ENCODE data around the gene TMCO6.
"Not testable (repeated sequence)": the region's sequence is repeated elsewhere in the genome, so short reads cannot be mapped to it uniquely, and the experiment has no call there.

TMCO6 gene

GRCh38 chr5:140631036-140631417 is 8.2 kb upstream of the TMCO6 start:
- no peak for DNase-seq

DNA sequence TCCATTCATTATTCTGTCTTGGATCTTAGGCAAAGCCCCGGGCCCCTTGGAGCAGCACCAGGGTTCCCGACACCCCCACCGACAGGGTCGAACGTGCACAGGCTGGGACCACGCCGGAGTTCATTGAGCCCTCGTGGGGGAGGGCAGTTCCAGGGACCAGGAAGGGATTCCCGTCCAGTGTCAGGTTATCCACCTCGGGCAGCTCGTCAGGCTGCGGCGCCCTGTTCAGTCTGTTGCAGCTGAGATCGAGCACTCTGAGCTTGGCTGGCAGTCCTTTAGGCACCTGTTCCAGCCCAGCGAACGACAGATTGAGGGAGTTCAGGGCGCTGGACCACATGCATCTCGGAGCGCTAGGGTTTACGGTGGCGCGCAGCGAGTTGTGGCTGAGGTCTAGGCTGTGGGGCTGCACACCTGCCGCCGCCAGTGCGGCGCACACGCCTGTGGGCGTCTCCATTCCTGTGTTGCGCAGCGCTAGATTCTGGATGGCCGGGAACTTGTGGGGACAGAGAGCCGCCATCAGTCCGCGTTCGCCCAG is 7.4 kb upstream of the TMCO6 start:
- DNase-seq, result peak in 3 of 5 experiments; percentile 9 to 37 (median 13)

DNA sequence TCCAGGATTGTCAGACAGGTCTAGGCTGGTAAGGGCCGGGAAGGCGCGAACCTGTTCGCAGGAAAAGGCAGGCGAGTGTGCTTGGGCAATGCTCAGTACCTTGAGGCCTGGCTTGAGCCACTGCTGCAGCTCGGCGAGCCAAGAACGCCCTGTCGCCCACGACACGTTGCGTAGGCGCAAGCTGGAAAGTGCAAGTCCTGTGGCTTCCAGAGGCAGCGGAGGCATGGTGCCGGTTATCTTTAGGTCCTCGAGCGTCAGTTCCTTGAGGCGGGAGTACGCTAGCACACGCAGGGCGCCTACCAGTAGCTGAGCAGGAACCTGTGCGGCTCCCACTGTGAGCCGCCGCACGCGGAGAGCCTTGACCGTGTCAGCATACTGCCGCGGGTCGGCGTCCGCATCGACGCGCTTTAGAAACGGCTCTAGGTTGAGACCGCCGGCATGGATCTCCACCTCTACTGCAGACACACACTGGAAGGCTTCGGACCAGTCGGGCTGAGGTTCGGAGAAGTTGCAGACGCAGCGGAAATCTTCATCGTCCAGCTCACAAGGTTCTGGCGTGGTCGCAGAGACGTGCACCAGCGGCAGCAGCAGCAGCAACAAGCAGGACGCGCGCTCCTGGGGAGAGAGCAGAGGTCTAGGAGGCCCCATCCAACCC is 6.8 kb upstream of the TMCO6 start:
- peak; percentile 23 to 71 (median 37) for DNase-seq

DNA sequence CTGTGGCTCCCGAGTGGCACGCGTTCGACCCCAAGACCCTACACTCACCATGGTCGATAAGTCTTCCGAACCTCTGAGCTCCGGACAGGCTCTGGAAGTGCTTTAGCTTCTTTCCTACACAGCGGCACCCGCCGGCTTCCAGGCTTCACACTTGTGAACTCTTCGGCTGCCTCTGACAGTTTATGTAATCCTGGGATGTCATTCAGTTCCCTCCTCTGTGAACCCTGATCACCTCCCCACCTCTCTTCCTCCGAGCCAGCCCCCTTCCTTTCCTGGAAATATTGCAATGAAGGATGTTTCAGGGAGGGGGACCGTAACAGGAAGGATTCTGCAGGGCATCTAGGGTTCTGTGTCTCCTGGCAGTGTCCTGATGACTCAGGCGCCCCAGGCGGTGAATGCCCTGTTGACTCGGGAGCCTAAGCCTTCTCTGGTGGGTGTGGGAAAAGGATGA is 6.2 kb upstream of the TMCO6 start, which contains the start of gene CD14:
TSS of gene CD14 (minus strand) at position 155 of the 451 bp plus-strand sequence. CDS start at position 51, 104 bp downstream.
- no peak for DNase-seq

DNA sequence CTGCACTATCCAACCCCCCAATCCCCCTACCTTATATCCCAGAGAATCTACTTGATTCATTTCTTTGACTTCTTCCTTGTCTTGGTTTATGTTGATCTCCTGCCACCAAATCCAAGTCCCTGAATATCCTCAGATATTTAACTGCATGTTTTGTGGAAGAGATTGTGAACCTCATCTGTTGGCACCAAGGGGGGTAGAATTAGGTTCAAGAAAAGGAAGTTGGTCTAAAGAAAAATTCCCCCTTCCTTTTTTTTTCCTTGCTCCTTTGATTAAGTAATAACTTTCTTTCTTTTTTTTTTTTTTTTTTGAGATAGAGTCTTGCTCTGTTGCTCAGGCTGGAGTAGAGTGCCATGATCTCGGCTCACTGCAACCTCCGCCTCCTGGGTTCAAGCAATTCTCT is 5.8 kb upstream of the TMCO6 start:
- no peak for DNase-seq

DNA sequence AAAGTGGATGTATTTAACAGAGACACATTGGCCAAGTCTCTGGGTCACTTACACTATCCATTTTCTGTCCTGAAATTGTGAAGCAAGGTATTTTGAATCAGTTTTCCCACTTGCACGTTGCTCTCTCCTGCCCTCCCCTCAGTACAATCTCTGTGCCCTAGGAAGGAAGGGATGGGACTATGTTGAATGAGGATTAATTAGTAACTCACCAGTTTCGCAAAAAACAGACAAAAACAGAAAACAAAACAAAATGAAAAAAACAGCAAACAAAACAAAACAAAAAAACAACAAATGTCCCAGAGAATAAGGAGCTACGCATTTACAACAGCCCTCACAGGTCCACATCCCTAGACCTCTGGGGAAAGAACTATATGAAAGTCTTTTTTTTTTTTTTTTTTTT is 5.1 kb upstream of the TMCO6 start:
- no peak for DNase-seq

GRCh38 chr5:140635291-140636257 is 3.7 kb upstream of the TMCO6 start:
- DNase-seq, result no peak

GRCh38 chr5:140637371-140638100 is 1.7 kb upstream of the TMCO6 start:
- DNase-seq, result no peak

- not testable (repeated sequence) for DNase-seq
Measured at GRCh38 chr5:140638898-140639147, 428 bp upstream of the TMCO6 start.

DNA sequence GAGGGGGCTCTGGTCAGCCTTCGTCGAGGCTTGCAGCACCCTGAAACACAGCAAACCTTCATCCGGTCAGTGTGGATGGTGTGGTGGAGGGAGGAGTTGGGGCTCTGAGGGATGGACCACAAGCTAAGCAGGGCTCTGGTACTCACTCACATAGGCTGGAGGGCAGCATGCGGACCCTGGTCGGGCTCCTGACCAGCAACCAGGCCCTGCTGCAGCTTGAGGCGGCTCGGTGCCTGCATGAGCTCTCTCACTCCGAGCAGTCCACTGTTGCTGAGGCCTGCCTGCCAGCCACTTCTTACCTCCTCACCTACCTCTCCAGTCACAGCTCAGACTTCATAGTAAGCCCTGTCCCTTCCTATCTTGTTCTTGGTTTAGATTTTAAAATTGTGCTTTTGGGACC is 2.5 kb downstream of the TMCO6 start:
- no peak for DNase-seq

GRCh38 chr5:140642718-140643117 is 3.5 kb downstream of the TMCO6 start:
- no peak for DNase-seq

DNA sequence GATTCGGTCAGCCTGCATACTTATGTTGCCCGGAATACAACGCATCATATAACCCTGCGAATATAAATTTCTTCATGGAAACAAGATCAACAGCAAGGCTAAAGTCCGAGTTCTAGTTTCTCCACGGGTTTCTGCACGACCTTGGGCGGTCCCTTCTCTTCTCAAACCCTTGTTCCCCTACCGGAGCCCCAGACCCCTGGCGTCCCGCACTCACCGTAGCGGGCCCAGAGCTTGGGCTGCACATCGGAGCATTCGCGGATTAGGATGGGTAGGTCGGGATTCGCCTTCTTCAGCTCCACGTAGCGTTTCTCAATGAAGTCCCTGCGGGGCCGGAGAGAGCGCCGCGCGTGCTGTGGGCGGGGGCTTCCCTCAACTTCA is 7.8 kb downstream of the TMCO6 start:
- DNase-seq, result no peak

DNA sequence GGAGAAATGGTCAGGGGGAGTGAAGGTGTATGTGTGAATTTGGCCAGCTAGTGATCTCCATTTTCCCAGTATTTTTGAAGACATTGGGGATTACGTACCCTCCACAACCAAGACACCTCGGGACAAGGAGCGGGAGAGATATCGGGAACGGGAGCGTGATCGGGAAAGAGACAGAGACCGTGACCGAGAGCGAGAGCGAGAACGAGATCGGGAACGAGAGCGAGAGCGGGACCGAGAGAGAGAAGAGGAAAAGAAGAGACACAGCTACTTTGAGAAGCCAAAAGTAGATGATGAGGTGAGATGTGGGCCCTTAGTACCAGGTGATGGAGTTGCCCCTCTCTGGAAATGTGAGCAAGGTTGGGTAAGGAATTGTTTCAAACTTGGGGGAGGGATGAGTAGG is 19.6 kb downstream of the TMCO6 start:
- no peak for DNase-seq

DNA sequence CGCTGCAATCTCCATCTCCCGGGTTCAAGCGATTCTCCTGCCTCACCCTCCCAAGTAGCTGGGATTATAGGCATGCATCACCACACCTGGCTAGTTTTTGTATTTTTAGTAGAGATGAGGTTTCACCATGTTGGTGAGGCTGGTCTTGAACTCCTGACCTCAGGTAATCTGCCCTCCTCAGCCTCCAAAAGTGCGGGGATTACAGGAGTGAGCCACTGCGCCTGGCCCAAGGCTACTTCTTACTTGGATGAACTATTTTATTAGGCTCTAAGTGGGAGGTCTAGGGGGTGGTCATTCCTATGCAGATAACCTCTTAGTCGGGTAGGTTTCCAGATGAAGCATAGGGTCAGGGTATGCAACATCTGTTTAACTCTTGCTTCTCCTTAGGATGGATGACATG is 21.1 kb downstream of the TMCO6 start:
- DNase-seq, result not testable (repeated sequence)

DNA sequence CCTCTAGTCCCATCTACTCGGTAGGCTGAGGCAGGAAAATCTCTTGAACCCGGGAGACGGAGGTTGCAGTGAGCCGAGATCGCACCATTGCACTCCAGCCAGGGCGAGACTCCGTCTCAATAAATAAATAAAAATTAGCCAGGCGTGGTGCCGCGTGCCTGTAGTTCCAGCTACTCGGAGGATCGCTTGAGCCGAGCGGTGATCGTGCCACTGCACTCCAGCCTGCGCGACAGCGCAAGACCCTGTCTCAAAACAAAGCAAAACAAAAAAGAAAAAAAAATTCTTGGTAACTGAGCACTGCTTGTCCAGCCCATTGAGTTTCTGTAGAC is 24.7 kb downstream of the TMCO6 start:
- no peak for DNase-seq

- peak; percentile 90 to 97 (median 95) for DNase-seq
Measured at GRCh38 chr5:140664359-140665119, 25.3 kb downstream of the TMCO6 start, which contains the start of gene WDR55. Gene WDR55 (plus strand): TSS chr5:140664904. CDS start chr5:140664913, 9 bp downstream.

- DNase-seq, result not testable (repeated sequence)
Measured at GRCh38 chr5:140671035-140671434, 31.8 kb downstream of the TMCO6 start.

DNA sequence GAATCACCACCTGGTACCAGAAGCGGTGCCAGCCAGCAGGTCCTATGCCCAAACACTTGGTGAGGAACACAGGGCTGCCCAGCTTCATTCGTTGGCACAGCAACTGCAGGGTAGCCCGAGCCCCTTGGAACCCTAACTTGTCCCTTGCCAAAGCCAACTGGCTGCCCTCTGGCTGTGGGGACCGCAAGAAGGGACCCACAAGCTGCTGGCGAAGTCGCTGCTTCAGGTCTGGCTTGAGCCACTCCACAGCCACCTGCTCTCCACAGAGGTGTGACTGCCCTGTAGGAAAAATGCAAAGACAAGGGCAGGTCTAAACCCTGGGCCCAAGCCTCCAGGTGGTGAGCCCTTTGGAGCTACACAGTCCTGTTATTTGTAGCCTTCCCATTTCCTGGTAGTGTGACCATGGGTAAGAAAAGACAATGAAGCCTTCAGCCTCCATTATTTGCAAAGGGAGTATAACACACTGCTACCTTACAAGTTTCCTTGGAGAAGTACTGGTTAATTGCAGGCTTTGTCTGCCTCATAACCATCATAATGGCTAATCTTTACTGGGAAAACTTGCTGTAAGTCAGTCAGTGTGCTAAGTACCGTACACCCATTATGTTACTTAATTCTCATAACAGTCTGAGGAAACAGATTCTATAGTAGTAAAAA is 32.3 kb downstream of the TMCO6 start:
- no peak for DNase-seq

GRCh38 chr5:140672455-140673186 is 33.4 kb downstream of the TMCO6 start:
- DNase-seq, result no peak

GRCh38 chr5:140673187-140673976 is 34.1 kb downstream of the TMCO6 start, which contains the start of gene DND1:
Gene DND1 (minus strand): TSS chr5:140673576. CDS start chr5:140673542, 34 bp downstream.
- DNase-seq, result no peak

All from T-helper 2 cell (primary cell).